SH-SY5Y (cell line): ENCODE data around the gene FCRL6.

Experiments
- GATA2 ChIP-seq: IDR thresholded peaks from 2 replicates; pipeline ENCODE4 v1.6.1; 2011; ENCODE audit warnings: mild to moderate bottlenecking, low read depth, low read length
- GATA3 ChIP-seq: IDR thresholded peaks from 2 replicates; pipeline ENCODE4 v1.6.1; 2011; ENCODE audit warnings: low read depth, mild to moderate bottlenecking, low read length, moderate library complexity

FCRL6 gene

GRCh38 chr1:159857889-159858288 lies 55.7 kb downstream of the FCRL6 start:
- TF ChIP-seq GATA2 = no peak
- TF ChIP-seq GATA3 = no peak

GRCh38 chr1:159859767-159860322 lies 57.7 kb downstream of the FCRL6 start:
- TF ChIP-seq GATA2 = no peak
- TF ChIP-seq GATA3 = no peak

GRCh38 chr1:159860456-159860855 lies 58.3 kb downstream of the FCRL6 start:
- TF ChIP-seq GATA2 = peak; percentile 69
- TF ChIP-seq GATA3 = no peak

DNA sequence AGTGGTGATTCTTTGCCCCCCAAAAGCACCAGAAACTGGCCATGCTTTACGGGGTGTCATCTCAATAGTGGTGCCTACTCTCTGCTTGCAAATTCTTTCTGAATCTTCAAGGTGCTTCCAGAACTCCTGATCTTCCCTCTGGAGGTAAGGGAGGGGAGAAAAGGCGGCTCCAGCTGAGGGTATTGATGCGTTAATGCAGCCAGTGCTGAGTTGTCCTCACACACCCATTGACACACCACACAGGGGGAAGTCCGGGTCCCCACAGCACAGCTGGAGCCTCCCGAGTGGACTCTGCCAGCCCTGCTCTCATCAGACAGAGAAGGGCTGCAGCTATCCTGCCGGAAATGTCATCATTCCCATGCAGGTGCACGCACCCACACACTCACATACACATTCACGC lies 59.1 kb downstream of the FCRL6 start:
- no peak for TF ChIP-seq GATA2
- no peak for TF ChIP-seq GATA3

DNA sequence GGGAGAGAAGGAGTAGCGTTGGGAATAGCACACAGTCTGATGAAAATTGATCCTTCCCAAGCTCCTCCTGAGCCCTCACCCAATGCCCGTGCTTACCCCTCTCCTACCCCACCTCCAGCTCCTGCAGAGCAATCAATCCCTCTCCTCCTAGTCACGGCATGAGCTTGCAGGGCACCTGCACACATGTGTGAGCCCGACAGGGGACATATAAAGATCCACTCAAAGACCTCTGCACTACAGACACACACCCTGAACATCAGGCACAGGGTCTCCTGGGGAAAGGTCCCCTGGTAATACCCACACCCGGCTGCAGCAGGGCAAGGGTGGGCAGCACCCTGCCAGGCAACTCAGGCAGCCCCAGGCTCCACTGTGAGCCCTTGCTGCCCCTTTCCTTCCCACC lies 59.9 kb downstream of the FCRL6 start:
- no peak for TF ChIP-seq GATA2
- TF ChIP-seq GATA3 = no peak

- TF ChIP-seq GATA3 = no peak
- TF ChIP-seq GATA2 = no peak
Measured at GRCh38 chr1:159862557-159862956, 60.4 kb downstream of the FCRL6 start, which contains the start of gene VSIG8. Gene VSIG8 (minus strand): TSS chr1:159862657. CDS start chr1:159862521, 136 bp downstream.

DNA sequence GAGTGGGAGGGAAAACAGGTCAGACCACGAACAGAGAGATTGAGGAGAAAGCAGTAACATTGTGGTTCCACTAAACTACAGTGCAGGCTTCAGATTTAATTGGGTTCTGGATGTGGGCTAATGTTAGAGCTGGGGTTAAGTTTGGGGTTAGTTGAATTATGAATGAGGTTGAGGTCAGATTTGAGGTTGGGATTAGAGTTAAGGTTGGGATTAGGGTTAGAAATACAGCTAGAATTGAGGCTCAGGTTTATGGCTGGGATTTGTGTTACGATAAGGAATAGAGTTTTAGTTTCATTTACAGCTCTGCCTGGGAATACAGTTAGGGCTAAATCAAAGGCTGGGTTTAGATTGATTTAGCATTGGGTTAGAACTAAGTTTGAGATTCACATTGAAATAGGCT lies 62.1 kb downstream of the FCRL6 start:
- TF ChIP-seq GATA3 = no peak
- TF ChIP-seq GATA2 = no peak
